Measurements from ENCODE around the gene DNM3. TPM values are rescaled to one million over a fixed set of nuclear protein-coding genes. Genes with fewer than 3 reads are reported as not detected.

DNM3 gene
- total and polyA plus RNA-seq, 2 donors (not counting 1 experiment from before 2014, with no cell fraction given) = 1.0 to 1.3 TPM

GRCh38 chr1:171858696-171859095, 17.4 kb downstream of the DNM3 start:
- Histone ChIP-seq H3K27ac (ENCODE audit: low read length in 2 of 2) (no peak overlapping the region), H3K4me1 (ENCODE audit: control insufficient read depth in 2 of 2, insufficient read depth in 2 of 2, low read length in 2 of 2) (no peaks in the 10 kb centered on the region), H3K9me3 (ENCODE audit: control extremely low read depth in 1 of 3, control insufficient read depth in 2 of 3, insufficient read depth in 1 of 3, low read length in 2 of 3) (peaks cover 0 to 3% (median 0%) of the 10 kb centered on the region in 3 donors), H3K36me3 (replicated peaks in 1 of 2; ENCODE audit: control extremely low read depth in 1 of 2, control insufficient read depth in 1 of 2, extremely low read depth in 1 of 2, insufficient read depth in 2 of 2, low read length in 1 of 2) (no peaks in the 10 kb centered on the region), H2AFZ (ENCODE audit: insufficient read depth, low read depth, low read length, poor library complexity, severe bottlenecking) (no peak overlapping the region), H4K20me1 (ENCODE audit: control insufficient read depth, insufficient read depth, low read length, poor library complexity, severe bottlenecking) (no peaks in the 10 kb centered on the region), H3K27me3 (replicated peaks in 1 of 4; ENCODE audit: control extremely low read depth in 1 of 4, control insufficient read depth in 3 of 4, insufficient read depth in 4 of 4, low read length in 3 of 4) (no peaks in the 10 kb centered on the region), H3K4me2 (replicated peaks; ENCODE audit: low read depth, low read length, poor library complexity, severe bottlenecking) (no peak overlapping the region), H3K9ac (ENCODE audit: low read length) (no peak overlapping the region), H3K4me3 (ENCODE audit: control extremely low read depth in 1 of 5, extremely low read depth in 1 of 5, insufficient read depth in 1 of 5, low read depth in 2 of 5, low read length in 4 of 5) (no peak overlapping the region), H3K79me2 (ENCODE audit: control insufficient read depth, insufficient read depth, low read length) (no peaks in the 10 kb centered on the region)
- ChIA-PET POLR2A (no interaction called here), CTCF (interaction anchor here (1.1 kb wide), 1 partner anchor 28 kb away, joined by 3 read pairs; no protein-coding TSS in a partner anchor)
- no peak overlapping the region for H3K4me3 Mint-ChIP-seq
- no peak for TF ChIP-seq EZH2 (IDR thresholded peaks at IDR 0.05; ENCODE audit: borderline replicate concordance, insufficient read depth, low read depth, low read length, poor library complexity, severe bottlenecking)
- no peak for TF ChIP-seq CTCF (IDR thresholded peaks at IDR 0.05)
- peaks cover 26% of the 10 kb centered on the region for H3K27me3 Mint-ChIP-seq
- H3K27ac Mint-ChIP-seq = no peak overlapping the region
- 76% methylated on average over 3 of the region's 3 CpGs for WGBS (ENCODE audit: insufficient coverage)
- DNase-seq (no peak), ATAC-seq (ENCODE audit: low read depth) (no peak)
- H3K9me3 Mint-ChIP-seq (ENCODE audit: insufficient read depth) = peaks cover 5% of the 10 kb centered on the region
- no peaks in the 10 kb centered on the region for H3K4me1 Mint-ChIP-seq
- intact Hi-C loops (cut with micrococcal nuclease) = no loop called here

- no peak overlapping the region for H2AFZ ChIP-seq (ENCODE audit: insufficient read depth, low read depth, low read length, poor library complexity, severe bottlenecking)
- no peaks in the 10 kb centered on the region for H4K20me1 ChIP-seq (ENCODE audit: control insufficient read depth, insufficient read depth, low read length, poor library complexity, severe bottlenecking)
- H3K79me2 ChIP-seq (ENCODE audit: control insufficient read depth, insufficient read depth, low read length) = no peaks in the 10 kb centered on the region
- H3K27ac Mint-ChIP-seq = no peak overlapping the region
- no peak overlapping the region for H3K4me2 ChIP-seq (replicated peaks; ENCODE audit: low read depth, low read length, poor library complexity, severe bottlenecking)
- H3K27me3 ChIP-seq (replicated peaks in 1 of 4; ENCODE audit: control extremely low read depth in 1 of 4, control insufficient read depth in 3 of 4, insufficient read depth in 4 of 4, low read length in 3 of 4) = no peaks in the 10 kb centered on the region
- WGBS (ENCODE audit: insufficient coverage) = 90% methylated on average over 1 of the region's 1 CpG
- ATAC-seq (ENCODE audit: low read depth) (no peak), DNase-seq (no peak)
- peaks cover 5% of the 10 kb centered on the region for H3K9me3 Mint-ChIP-seq (ENCODE audit: insufficient read depth)
- POLR2A ChIA-PET = no interaction called here
- H3K36me3 ChIP-seq (replicated peaks in 1 of 2; ENCODE audit: control extremely low read depth in 1 of 2, control insufficient read depth in 1 of 2, extremely low read depth in 1 of 2, insufficient read depth in 2 of 2, low read length in 1 of 2) = no peaks in the 10 kb centered on the region
- peaks cover 0 to 3% (median 0%) of the 10 kb centered on the region in 3 donors for H3K9me3 ChIP-seq (ENCODE audit: control extremely low read depth in 1 of 3, control insufficient read depth in 2 of 3, insufficient read depth in 1 of 3, low read length in 2 of 3)
- H3K4me1 ChIP-seq (ENCODE audit: control insufficient read depth in 2 of 2, insufficient read depth in 2 of 2, low read length in 2 of 2) = no peaks in the 10 kb centered on the region
- H3K4me1 Mint-ChIP-seq = no peaks in the 10 kb centered on the region
- peaks cover 24% of the 10 kb centered on the region for H3K27me3 Mint-ChIP-seq
- intact Hi-C loops (cut with micrococcal nuclease) = no loop called here
- TF ChIP-seq CTCF (IDR thresholded peaks at IDR 0.05) (no peak), EZH2 (IDR thresholded peaks at IDR 0.05; ENCODE audit: borderline replicate concordance, insufficient read depth, low read depth, low read length, poor library complexity, severe bottlenecking) (no peak)
- H3K9ac ChIP-seq (ENCODE audit: low read length) = no peak overlapping the region
- no peak overlapping the region for H3K27ac ChIP-seq (ENCODE audit: low read length in 2 of 2)
- H3K4me3 Mint-ChIP-seq = no peak overlapping the region
- CTCF ChIA-PET = no interaction called here
- no peak overlapping the region for H3K4me3 ChIP-seq (ENCODE audit: control extremely low read depth in 1 of 5, extremely low read depth in 1 of 5, insufficient read depth in 1 of 5, low read depth in 2 of 5, low read length in 4 of 5)
Observed at GRCh38 chr1:171860696-171861095, 19.4 kb downstream of the DNM3 start.
